Measurements from ENCODE around the gene NTN3.

- TF ChIP-seq, protein P1, sequence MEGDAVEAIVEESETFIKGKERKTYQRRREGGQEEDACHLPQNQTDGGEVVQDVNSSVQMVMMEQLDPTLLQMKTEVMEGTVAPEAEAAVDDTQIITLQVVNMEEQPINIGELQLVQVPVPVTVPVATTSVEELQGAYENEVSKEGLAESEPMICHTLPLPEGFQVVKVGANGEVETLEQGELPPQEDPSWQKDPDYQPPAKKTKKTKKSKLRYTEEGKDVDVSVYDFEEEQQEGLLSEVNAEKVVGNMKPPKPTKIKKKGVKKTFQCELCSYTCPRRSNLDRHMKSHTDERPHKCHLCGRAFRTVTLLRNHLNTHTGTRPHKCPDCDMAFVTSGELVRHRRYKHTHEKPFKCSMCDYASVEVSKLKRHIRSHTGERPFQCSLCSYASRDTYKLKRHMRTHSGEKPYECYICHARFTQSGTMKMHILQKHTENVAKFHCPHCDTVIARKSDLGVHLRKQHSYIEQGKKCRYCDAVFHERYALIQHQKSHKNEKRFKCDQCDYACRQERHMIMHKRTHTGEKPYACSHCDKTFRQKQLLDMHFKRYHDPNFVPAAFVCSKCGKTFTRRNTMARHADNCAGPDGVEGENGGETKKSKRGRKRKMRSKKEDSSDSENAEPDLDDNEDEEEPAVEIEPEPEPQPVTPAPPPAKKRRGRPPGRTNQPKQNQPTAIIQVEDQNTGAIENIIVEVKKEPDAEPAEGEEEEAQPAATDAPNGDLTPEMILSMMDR (IDR thresholded peaks at IDR 0.05; ENCODE audit: poor library complexity), result no peak
- TF ChIP-seq EZH2 (IDR thresholded peaks at IDR 0.05; ENCODE audit: borderline replicate concordance), result no peak
Measured at GRCh38 chr16:2452650-2453049, 18.4 kb upstream of the NTN3 start.

All from hepatocyte (in vitro differentiated cells).